M059J (cell line): ENCODE data around the gene NFE2L2. TPM values are rescaled to one million over a fixed set of nuclear protein-coding genes. Genes with fewer than 3 reads are reported as not detected.
"Not testable (repeated sequence)": the region's sequence is repeated elsewhere in the genome, so short reads cannot be mapped to it uniquely, and the experiment has no call there.

Experiments
- DNase-seq: peaks from one replicate; pipeline ENCODE4 v3.0.0-alpha.2; 2012; ENCODE audit warnings: low read depth
- total RNA-seq: library from RNA; depleted of rRNA; stranded (reverse); fragments of >200 nt; shearing (Covaris generic); gene quantifications from 2 replicates; pipeline ENCODE4 v1.2.3, GENCODE V29; 2014

Gene NFE2L2
- total RNA-seq, 1 experiment from 2014 or later, result 66.0 TPM

- DNase-seq, result no peak
Observed at GRCh38 chr2:177237932-177238331, 26.6 kb downstream of the NFE2L2 start.

- DNase-seq, result no peak
Observed at GRCh38 chr2:177235855-177236437, 28.6 kb downstream of the NFE2L2 start.

- DNase-seq, result no peak
Observed at GRCh38 chr2:177234267-177234666, 30.3 kb downstream of the NFE2L2 start.

- no peak for DNase-seq
Observed at GRCh38 chr2:177232098-177232704, 32.3 kb downstream of the NFE2L2 start.

DNA sequence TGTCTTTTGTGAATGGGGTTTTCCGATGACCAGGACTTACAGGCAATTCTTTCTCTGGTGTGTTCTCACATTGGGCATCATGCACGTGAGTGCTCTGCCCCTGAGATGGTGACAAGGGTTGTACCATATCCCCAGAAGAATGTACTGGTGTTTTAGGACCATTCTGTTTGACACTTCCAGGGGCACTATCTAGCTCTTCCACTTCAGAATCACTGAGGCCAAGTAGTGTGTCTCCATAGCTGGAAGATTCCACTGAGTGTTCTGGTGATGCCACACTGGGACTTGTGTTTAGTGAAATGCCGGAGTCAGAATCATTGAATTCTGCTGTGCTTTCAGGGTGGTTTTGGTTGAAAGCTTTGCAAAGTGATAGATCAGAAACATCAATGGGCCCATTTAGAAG, 33.3 kb downstream of the NFE2L2 start:
- no peak for DNase-seq

- no peak for DNase-seq
Observed at GRCh38 chr2:177229442-177230242, 34.9 kb downstream of the NFE2L2 start.

GRCh38 chr2:177225965-177226360, 38.6 kb downstream of the NFE2L2 start:
- no peak for DNase-seq

DNA sequence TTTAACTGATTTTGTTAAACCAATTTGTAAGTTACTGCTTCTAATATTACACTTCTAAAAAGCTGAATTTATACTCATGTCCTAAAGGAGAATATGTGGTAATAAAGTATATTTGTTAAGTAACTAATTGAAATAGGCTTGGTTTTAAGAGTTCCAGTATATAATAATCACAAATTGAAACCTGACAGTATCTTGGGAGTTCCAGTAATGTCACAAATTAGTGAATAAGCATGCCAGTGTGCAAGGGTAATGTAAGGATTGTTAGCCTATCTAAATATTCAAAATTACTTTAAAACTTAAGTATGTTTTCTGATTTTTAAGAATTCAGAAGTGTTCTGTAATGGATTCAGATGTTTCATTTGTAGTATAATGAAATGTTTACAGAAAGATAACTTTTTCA, 41.1 kb downstream of the NFE2L2 start:
- not testable (repeated sequence) for DNase-seq

- DNase-seq, result no peak
Observed at GRCh38 chr2:177221970-177222369, 42.6 kb downstream of the NFE2L2 start.

GRCh38 chr2:177221534-177221933, 43.0 kb downstream of the NFE2L2 start:
- no peak for DNase-seq

DNA sequence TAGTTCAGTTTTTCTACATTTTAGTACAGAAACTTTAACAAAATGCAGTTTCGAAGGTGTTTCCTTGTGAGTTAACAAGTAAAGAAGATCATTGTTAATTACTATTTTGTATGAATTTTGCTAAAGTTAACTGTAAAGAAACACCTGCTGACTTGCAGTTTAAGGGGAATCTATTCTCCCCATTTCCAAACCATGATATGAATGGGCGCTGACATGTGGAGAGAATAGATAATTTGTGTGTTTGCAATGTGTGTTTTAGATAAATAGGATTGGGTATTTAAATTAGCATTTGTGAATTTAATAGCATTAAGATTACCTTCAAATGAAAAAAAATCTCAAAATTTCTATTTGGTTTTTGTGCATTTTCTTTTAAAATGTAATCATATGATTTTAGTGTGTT, 44.7 kb downstream of the NFE2L2 start:
- DNase-seq, result not testable (repeated sequence)

DNA sequence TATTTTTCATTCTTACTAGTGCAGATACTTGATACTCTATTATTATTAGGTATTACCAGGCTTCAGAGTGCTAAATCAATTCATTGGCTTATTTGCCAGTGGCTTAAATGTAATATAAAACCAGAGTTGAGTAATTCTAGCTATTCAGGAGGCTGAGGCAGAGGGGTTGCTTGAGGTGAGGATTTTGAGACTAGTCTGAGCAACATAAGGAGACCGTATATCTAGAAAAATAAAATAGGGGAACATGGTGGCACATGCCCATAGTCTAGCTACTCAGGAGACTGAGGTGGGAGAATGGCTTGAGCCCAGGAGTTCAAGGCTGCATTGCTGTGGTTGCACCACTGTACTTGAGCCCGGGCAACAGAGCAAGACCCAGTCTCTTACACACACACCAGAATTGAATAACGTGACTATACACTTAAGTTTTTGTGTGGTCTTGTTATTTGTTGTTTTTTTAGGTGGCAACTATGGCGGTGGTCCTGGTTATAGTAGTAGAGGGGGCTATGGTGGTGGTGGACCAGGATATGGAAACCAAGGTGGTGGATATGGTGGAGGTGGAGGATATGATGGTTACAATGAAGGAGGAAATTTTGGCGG, 47.2 kb downstream of the NFE2L2 start:
- no peak for DNase-seq

- DNase-seq, result peak; percentile 81
Observed at GRCh38 chr2:177212891-177213856, 51.4 kb downstream of the NFE2L2 start.

DNA sequence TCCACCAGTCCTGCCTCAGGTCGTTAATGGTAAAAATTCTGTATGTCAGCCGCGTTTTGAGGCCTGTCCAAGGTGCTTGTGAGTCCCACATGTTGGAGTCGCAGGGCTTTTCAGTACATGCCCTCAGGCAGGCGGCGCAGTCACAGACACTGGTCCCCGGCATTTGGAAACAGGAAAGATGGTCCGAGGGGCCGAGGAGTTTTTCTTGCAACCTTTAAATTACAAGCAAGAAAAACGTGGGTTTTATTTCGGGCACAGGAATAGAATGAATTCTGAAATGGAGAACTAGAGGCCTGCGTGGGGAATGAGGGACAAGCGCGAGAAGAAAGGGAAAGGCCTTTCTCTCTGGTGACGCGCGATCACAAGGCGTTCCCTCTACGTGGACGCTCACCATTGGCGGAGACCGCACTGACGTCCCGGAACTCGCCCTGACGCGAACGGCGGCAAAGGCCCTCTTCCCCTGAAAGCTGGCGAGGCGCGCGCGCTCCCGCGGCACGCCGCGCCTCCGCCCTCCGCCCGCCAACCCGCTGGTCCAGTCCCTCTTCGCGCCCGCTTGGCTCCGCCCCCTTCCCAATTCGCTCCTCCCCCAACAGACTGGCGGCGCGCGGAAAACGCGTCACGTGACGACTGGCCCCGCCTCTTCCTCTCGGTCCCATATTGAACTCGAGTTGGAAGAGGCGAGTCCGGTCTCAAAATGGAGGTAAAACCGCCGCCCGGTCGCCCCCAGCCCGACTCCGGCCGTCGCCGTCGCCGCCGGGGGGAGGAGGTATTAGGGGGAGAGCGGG, 52.2 kb downstream of the NFE2L2 start, which contains the start of gene HNRNPA3:
Gene HNRNPA3, plus strand, starts transcription at position 689 of the 785 bp plus-strand sequence. Its CDS starts 6 bp downstream, at position 695.
- DNase-seq, result peak; percentile 97

DNA sequence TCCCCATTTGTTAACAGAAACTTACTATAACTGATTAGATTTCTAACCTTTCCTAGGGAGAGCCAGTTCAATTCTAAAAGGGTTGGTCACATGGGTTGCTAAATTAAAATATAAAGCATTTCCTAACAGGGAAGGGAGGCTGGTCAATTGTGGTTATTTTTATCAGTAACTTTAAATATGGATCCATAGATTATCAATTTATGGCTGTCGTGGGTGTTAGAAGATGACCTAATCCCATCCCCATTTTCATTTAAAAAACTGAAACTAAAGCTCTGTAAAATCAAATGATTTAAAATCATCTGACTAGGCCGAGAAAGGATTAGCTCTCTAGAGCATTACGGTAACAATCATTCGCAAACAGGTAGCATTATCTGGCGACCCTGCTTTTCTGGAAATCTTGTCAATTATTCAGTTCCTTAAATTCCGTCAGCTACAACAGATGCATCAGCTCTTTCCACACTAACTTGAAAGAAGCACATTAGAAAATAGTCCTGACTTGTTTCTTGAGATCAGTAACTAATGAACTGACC, 52.9 kb downstream of the NFE2L2 start:
- DNase-seq, result no peak

DNA sequence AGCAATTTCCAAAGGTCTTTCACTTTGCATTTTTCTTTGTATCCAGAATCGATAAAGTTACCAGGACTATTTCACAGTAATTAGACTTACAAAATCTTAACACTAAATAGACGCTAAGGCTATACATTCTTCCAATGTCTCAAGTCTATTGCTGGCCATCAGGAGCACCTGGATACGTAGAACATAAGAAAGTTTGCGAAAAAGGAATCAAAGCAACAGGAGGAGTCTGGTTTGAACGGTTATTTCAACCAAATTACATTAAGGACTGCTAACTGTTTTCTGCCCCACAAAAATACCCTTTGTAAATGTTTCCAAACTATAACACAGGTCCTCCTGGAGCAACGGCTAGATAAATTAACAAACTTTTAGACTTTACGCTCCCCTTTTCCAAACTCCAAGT, 53.4 kb downstream of the NFE2L2 start:
- no peak for DNase-seq

GRCh38 chr2:177207101-177207500, 57.4 kb downstream of the NFE2L2 start:
- DNase-seq, result no peak

DNA sequence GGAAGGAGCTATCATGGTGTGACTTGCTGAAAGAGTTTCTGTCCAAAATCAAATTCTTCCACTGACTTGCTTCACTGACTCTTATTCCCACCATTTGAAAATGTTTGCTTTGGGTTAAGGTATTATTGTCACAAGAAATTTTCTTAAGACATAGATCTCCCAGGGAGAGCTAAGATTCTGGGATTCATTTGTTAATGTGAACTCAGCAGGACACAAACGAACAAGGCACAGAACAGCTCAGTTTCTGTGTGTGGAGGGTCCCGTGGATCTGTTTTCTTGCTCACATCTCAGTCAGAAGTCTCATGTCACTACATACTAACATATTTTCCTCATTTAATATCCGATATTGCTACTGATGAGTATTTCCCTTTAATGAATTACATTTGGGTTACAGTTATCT, 60.1 kb downstream of the NFE2L2 start:
- no peak for DNase-seq

GRCh38 chr2:177201919-177202346, 62.6 kb downstream of the NFE2L2 start:
- DNase-seq, result no peak

GRCh38 chr2:177200419-177200818, 64.1 kb downstream of the NFE2L2 start:
- not testable (repeated sequence) for DNase-seq
